GM18867 (cell line): ENCODE measurements around the gene PTPN18.
"Not testable (repeated sequence)": the region's sequence is repeated elsewhere in the genome, so short reads cannot be mapped to it uniquely, and the experiment has no call there.

Experiments
- ATAC-seq: cut with Tn5 transposase; IDR thresholded peaks from one replicate; pipeline ENCODE4 v1.9.1; 2021; ENCODE audit warnings: mild to moderate bottlenecking, moderate library complexity; ENCODE audit not compliant: unreplicated experiment

Gene PTPN18

DNA sequence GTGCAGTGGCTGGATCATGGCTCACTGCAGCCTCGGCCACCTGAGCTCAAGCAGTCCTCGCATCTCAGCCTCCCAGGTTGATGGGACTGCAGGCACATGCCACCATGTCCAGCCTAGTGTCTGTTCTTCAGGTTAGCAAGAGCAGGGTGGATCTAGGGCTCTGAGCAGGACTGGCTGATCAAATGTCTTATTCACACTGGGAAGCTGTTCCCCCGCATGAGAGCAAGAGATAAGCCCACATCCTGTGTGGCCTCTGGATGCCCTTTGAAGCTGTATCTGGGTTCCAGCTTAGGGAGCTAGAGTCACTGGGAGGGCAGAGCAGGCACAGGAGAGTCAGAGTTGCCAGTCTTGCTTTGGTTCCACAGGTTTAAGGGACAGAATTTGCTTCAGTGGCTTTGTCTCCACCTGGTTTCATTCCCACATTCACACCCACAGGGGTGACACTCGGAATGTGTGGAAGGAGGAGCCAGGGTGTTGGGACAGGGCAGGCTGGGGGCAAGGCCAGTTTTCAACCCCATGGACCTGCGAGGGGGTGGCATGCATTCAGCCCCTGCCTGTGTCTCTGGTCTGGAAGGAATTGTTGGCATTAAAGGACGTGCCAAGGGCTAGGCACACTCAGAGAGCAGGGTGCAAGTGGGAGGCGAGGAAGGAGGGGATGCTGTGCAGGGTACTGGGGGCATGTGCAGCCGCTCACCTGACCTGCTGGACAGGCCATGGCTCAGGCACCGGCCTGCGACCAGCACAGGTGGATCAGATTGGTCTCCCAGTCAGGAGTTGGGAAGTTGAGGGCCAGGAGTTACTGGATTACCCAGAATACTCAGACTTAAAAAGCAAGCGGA lies 24.5 kb downstream of the PTPN18 start:
- no peak for ATAC-seq

DNA sequence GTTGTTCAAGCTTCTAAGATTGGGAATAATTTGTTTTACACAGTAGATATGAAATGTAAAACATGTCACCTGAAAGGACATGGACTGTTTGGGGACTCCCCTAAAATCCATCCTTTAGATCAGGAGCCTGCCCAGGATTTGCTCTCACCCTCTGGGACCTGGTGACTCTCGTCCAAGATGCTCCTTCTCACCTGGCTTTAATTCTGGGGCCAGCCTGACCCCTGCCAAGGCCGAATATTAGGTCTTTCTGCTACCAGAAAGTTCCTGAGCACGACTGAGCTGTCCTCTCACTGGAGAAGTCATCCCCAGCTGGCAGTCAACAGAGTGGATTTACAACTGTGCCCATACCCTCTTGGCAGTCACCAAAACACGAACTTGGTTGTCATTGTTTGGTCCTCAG lies 25.3 kb downstream of the PTPN18 start:
- no peak for ATAC-seq

DNA sequence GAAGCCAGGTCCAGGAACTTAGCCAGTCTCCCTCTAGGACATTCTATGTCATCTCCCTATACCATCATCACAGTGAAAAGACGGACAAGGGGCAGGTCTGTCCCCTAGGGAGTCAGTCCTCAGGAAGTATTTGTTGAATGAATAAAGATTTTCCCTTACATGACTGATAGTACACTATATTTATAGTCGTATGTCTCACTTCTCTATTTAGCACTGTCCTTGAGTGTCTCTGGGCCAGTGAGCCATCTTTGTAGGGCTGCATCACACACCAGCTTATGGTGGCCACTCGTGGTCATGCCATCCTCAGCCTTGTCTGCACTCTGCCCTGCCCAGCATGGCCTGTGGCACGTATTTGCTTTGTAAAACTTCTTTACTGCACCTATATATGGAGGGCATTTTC lies 25.8 kb downstream of the PTPN18 start:
- no peak for ATAC-seq

DNA sequence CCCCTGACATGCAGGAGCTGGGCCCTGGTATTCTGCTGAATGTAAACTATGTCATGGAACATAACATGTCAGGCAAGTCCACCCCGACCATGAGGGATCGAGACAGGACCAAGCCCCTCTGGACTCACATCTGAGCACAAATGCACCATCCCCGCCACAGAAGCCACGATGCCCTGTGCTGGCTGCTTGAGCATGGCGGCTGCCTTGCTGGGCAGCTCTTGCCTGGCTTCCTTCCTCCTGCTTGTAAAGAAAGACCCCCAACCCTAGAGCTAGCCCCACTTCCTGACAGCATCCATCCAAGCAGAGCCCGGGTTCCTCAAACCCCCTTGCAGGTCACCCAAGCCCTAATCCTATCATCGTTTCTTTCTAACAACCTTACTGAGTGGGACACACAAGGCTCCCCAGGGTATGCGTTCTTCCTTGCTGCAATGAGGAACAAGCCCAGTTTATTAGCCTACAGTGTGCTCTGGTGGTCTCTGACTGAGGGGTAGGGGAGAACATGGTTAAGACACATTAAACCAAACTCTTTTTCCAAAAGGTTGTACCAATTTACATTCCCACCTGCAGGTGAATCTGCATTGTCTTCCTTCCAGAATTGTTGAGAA lies 26.6 kb downstream of the PTPN18 start:
- ATAC-seq: no peak

DNA sequence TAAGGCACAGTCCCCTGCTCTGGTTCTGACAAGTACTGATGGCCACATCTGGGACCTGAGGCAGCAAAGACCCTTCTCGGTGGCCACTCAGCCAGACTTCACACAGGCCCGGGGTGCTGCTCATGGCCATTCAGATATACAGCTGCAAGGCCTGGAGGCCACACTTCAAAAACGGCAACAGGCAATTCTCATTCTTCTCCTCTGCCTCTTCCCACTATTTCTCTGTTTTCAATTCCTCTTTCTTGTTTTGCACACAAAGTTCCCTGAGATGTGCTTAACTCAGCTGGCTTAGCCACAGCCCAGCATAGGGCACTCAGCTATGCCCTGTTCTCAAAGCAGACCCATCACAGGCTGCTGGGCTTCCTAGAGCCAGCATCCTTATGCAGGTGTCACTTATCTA lies 29.9 kb downstream of the PTPN18 start:
- ATAC-seq: peak; percentile 44

DNA sequence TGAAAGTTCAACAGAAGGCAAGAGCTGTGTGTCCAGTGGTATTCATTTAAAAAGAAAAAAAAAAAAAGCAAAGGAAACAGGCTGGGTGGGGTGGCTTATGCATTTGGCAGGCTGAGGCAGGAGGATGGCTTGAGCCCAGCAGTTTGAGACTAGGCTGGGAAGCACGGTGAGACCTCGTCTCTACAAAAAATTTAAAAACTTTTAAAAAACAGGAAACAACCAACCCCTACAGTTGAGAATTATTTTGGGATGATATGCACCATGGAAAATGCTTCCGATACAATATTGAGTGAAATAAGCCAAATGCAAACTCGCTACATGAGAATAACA lies 31.2 kb downstream of the PTPN18 start:
- no peak for ATAC-seq

DNA sequence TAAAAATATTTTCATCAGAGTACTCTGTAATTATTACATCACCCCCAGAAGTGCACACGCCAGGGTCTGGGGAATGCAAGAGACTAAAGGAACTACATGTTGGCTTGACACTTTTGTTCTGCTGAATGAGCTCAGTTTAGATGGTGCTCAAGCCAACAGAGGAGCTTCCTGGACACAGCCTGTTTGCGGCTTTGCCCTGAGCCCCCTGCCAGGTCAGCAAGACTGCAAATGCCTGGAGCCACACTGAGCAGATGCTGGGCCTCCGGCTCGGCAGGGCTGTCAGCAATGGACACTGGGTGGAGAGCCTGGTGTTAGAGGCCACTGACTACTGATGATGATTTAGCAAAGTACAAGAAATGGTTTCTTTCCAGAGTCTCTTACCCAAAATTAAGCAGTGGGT lies 31.9 kb downstream of the PTPN18 start:
- no peak for ATAC-seq

DNA sequence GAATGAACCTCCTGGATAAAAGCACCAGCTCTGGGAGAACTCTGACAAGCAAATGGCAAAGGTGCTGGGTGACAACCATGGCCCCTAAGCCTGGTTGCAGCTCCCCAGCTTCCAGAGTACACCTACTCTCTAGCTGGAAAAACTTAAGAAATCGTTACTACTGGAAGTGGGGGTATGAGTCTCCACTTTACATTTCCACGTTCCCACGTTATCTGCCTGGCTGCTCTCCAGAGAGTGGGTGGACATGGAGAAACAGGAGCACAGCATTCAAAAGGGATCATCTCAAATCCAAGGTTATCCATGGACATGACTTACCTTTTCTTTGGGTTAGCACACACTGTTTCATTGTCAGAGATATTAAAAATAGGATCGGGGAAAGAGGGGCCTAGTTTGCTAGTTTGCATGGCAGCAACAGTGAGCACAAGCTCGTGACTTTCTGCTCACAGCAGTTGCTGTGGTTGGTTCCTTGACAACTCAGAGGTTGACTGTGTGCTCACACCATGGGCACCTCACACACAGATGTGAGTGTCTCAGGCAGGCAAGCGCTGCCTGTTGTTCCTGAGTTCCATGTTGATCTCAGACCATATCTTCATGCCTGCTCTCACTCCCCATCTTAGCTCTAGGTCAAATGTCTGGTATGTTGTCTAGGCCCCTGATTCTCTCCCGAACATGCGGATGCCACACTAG lies 32.5 kb downstream of the PTPN18 start:
- no peak for ATAC-seq

DNA sequence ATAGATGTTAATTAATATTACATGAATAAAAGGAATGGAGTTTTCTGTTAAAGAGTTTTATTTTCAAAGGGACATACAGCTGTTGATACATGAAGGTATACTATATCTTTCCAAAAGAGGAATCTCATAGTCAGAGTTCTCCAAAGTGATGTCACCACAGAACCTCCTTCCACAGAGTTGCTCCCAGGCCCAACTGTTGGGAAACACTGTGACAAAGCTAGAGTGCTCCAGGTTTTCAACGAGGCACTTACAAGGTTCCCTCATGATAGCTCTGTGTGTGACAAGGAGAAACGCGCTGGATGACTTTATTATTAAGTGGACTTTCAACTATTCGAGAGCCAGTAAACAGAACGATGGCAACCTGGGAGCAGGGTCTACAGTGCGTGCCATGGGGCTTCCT lies 33.5 kb downstream of the PTPN18 start:
- ATAC-seq: no peak

DNA sequence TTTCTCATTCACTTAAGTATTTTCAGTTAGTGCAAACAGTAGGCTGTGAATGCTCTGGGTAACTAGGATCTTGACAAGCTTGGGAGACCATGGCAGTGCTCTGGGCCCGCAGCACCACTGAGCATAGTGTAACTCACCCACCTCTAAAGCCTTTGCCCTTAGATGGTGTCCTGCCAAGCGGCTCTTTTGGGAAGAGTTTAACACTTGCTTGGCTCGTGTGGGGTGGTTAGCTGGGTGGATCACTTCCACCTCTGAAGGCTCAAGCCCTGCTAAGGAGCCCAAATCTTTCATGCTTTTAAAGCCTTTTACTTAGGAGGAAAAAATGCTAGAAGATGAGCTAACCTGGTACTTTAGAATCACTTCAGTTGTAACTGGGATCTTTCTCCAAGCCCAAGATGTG lies 33.9 kb downstream of the PTPN18 start:
- no peak for ATAC-seq

DNA sequence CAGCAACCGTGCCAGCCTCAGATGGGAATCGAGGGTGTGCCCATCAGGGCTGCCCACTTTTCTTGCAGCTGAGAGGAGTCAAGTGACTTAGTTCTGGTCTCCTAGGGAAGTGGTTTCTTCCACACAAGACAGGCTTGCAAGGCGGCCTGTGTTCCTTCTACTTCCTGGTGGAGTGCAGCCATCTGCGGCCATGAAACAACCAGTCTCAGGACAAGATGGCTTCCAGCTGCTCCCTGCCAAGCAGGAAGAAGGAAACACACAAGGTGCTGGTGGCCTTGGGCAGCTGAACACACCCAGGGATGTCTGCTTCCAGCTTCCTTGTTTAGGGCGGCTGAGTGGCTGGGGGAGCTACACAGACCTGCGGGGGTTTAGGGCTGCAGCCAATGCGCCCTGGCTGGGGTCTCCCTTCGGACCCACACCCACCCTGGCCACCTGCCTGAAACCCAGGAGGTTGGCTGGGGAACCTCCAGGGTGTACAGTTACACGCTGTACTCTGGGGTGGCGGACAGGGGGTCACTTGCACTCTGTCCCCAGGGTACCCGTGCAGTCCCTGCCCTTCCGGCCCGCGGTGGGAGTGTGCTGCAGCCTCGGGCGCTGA lies 34.7 kb downstream of the PTPN18 start:
- ATAC-seq: peak; percentile 24

DNA sequence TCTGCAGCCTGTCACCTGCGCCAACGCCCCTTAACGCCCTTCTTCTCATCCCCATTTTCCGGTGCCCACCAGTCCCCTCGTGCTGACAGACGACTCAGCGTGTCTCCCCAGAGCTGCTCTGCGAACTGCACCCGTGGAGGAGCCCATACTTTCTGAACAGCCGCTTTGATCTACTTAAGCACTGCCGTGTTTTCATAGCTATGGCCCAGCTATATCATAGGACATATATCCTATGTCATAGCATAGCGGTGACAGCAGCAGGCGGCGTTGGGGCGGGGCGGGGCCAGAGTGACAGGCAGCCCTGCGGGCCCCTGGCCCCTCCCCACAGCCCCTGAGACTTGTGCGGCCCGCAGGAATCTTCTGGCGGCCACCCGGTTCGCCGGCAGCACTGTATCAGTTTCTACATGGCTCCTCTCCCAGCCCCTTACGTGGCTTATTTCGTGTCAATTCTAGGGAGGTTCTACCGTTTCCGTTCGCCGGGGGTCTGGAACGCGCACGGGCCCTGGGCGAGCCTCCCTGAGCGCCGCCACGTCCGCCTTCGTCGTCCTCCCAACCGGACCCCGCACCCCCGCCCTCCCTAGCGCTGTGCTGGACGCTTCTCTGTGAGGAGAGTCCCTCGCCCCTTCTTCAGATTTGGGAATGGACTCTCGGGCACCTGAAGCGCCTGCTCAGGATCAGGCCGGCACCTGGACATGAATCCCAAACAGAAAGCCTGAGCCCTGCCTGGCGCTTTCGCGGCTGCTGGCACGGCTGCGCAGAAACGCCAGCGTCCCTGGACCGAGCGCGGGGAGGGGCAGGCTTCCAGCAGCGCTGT lies 35.4 kb downstream of the PTPN18 start:
- peak; percentile 92 for ATAC-seq

DNA sequence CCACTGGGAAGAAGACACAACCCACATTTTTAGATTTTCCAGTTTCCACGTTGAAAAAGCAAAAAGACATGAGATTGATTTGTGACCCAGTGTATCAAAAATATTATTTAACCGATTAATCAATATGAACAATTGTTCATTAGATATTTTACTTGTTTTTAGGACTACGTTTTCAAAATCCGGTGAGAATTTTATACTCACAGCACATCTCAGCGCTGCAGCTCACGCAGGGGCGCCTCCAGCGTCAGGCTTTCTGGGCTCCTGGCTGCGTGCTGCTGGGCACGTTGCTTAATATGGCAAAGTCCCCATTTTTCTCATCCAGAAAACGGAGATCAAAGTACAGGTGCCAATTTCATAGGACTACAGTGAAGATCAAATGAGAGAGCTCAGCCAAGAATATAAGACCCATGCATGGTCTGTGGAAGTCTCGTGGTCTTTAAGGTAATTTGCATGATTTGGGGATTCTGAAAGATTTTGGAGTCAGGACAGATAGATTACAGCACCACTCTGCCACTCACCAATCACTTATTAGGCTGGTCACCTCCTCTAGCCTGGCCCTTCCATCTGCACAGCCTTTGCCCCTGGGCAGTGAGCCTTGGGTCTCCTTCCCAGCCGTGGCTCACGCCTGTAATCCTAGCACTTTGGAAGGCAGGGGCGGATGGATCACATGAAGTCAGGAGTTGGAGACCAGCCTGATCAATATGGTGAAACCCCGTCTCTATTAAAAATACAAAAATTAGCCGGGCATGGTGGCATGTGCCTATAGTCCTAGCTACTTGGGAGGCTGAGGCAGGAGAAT lies 36.2 kb downstream of the PTPN18 start:
- ATAC-seq: no peak

DNA sequence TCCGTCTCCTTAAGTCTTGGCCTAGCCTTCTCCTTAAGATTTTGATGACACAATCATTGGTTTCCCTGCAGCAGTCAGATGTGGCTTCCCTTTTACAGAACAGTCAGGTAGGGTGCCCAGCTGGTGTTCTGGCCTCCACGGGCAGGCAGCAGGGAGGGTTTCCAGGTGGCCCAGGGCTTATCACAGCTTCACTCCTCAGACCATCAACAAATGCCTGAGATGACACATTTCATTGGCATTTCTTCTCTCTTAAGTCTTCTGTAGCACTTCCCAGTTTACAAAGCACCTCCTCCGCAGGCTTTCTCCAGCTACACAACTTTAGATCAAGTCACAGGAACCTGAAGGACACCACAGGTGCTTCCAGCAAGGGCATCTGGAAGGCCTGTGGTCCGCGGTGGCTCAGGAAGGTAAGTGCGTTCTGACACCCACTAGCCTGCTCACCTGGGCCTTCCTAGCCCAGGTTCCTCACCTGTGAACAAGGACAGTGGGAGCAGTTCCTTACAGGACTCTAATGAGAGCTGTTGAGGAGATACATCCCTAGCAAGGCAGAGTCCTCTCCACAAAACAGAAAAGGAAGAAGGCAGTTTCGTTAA lies 37.6 kb downstream of the PTPN18 start:
- no peak for ATAC-seq

DNA sequence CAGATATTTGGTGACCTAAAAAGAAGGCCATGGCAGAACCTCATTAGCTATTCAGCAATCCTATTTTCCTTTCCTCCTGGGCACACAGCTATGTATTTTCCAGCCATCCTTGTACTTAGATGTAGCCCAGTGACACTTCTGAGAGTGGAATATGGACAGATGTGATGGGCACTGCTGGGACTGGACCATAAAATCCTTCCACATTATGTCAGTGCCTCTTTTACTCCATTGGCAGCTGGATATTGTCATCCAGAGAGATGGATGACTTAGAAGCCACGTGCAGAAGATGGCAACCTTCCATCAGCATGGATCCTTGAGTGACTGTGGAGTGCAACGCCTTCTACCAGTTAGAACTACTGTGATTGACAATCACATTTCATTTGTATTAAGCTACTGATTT lies 50.4 kb downstream of the PTPN18 start:
- not testable (repeated sequence) for ATAC-seq

DNA sequence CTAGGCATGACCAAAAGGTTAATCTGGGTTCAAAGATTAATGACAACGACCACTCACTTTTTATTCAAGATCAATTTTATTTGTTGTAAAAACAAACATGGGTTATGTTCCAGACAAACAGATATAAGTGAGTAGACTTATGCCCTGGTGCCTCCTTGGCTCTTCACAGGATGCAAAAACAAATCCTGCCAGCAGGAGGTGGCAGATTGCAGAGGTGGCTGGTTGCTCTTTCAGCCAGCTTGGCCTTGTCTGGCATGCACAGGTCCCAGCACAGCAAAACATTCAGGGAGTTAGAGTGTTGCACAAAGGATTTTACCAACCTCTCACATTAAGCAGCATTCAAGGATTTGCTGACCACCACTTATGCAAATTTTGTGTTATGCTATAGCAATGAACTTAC lies 60.8 kb downstream of the PTPN18 start:
- ATAC-seq: not testable (repeated sequence)

DNA sequence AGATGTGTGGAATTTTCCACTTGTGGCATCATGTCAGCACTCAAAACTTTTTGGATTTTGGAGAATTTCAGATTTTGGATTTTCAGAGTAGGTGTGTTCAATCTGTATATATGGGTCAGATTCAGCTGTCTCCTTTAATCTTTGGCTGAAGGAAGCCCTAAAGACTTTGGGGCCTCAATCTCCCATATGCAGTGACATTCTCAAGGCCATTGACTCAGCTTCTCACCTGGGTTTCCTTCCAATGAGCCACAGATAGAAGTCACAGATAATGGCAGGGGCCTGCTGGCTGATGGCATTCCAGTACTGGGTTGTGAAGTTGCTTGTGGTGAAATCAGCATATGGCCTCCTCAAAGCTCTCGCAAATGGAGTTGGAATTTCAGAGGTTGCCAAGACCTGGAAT lies 63.0 kb downstream of the PTPN18 start:
- ATAC-seq: not testable (repeated sequence)
